Lower leg skin (tissue), 3 donors: ENCODE measurements around the gene GRM8.

Experiments used
- CTCF ChIP-seq, 3 donors: fragments of 450-650 bp; IDR thresholded peaks; one replicate each; pipeline ENCODE4 v1.5.1; 2016; ENCODE audit warnings: antibody characterized with exemption in 3 of 3, mild to moderate bottlenecking in 3 of 3, moderate library complexity in 2 of 3
- POLR2A ChIP-seq, 2 donors: fragments of 450-650 bp; IDR thresholded peaks; one replicate each; pipeline ENCODE4 v1.6.1; 2016 to 2017; ENCODE audit warnings: antibody characterized with exemption in 2 of 2, mild to moderate bottlenecking in 1 of 2, moderate library complexity in 1 of 2

- no peak for TF ChIP-seq CTCF (IDR thresholded peaks at IDR 0.05)
- no peak for TF ChIP-seq POLR2A (IDR thresholded peaks at IDR 0.05)
Observed at GRCh38 chr7:126924477-126924876, 328.3 kb downstream of the GRM8 start.
